GM12873 (cell line): ENCODE results near the gene CDC42BPG.
A peak's percentile ranks its signal among the peaks of the same experiment; 100 is the strongest.

ENCODE experiments used
- CTCF ChIP-seq: IDR thresholded peaks from 2 replicates; pipeline ENCODE4 v1.5.1; 2012; ENCODE audit warnings: low read depth, mild to moderate bottlenecking, moderate library complexity, low read length, control low read depth; ENCODE audit not compliant: insufficient read depth; ENCODE audit errors: missing control alignments

CDC42BPG gene

GRCh38 chr11:64890522-64890939 is 46.1 kb upstream of the CDC42BPG start:
- TF ChIP-seq CTCF = no peak

GRCh38 chr11:64888729-64889511 is 44.5 kb upstream of the CDC42BPG start:
- TF ChIP-seq CTCF = no peak

- TF ChIP-seq CTCF = no peak
These were observed 43.9 kb upstream of the CDC42BPG start for GRCh38 chr11:64888406-64888728.

DNA sequence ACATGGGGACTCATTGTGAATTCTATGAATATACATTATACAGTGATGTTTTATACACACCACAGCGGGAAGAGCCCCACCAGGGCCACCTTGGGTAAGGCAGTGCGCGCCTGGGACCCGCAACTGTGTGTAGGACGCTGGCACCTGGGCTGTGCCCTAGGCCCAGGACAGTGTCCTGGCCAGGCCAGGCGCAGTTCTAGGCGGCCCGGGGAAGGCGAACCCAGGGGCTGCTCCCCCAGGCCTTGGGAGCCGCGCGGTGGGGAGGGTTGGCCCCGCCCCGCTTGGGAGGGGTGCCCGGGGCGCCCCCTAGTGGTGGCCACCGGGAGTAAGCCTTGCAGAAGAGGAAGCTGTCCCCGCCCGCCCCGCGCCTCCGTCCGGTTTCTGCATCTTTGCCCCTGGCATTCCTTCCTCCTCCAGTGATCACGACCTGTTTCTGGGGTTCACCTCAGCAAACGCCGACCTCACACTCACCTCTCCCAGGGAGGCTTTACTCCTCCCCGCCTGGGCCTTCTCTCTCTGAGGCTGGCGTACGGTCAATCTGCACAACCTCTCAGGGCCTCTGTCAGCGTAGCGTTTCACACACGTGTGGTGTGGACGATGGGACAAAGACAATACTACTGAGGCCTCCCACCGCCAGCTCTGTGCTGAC is 43.4 kb upstream of the CDC42BPG start:
- TF ChIP-seq CTCF = peak; percentile 90

- TF ChIP-seq CTCF = no peak
These were observed 42.8 kb upstream of the CDC42BPG start for GRCh38 chr11:64887234-64887756.

DNA sequence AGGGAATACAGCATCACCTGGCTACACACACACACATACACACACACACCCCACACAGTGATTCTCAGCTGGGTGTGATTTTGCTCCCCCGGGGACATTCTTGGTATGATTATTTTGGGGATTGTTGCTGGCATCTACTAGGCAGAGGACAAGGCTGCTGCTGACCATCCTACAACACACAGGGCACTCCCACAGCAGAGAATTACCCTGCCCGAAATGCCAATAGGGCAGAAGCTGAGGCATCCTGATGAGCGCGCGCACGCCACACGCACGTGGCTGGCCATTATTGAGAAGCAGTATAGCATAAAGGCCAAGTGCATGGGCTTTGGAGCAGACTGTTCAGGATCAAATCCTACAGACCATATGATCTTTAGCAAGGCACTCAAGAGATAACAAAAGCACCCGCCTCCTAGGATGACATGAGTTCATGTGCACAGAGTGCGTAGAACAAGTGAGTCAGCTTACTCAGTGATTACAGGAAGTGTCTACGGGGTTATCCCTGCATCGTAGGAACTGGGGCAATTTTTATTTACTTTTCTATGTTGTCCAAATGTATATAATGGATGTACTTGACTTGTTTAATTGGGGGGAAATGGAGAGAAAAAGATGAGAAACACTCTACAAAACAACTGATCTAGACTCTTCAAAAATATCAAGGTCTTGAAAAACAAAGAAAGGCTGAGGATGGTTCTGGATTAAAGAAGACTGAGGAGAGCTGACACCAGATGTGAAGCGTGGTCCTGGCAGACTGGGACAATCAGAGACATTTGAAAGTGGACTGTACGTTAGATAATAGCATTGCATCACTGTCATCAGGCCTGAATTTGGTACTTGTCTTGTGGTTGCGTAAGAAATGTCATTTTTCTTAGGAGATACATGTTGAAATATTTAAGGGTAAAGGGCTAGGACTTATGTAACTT is 41.2 kb upstream of the CDC42BPG start:
- no peak for TF ChIP-seq CTCF

GRCh38 chr11:64884019-64884418 is 39.6 kb upstream of the CDC42BPG start:
- TF ChIP-seq CTCF = no peak
